ENCODE measurements around the gene RBM20.

The RBM20 gene

DNA sequence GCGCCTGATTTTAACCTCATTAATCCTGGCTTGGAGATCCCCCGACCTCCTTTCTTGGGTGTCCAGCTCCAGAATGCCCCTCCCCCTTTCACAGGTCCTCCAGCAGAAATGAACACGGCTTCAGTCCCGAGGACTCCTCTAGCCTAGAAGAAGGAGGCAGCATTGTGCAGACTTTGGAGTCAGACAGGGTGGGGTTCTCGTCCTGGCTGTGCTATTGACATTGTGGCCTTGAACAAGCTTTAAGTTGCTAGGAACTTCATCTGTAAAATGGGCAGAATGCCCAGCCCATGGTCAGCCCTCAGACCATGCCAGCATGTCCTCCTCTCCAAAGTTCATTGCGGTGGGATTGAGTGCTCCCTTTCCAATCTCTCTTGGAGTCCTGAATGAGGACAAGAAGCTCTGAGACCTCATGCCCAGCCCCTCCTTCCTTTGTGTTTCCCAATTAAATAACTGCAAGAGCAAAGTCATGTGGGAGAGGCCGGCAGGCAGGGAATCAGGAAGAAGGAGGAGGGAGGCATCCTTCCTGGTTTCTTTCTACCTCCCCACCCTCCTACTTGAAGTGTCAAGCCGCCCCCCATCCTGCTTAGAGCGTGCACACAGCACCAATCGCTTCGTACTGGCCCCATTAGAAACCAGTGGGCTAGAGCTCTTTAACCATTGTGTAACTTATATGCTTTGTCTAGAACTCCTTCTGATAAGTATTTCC is 86.4 kb downstream of the RBM20 start:
- no peak for DNase-seq (ENCODE audit: extremely low read depth in 1 of 2, low read depth in 1 of 2)

GRCh38 chr10:110733218-110733952 is 89.2 kb downstream of the RBM20 start:
- DNase-seq (ENCODE audit: extremely low read depth in 1 of 2, low read depth in 1 of 2), result no peak

DNA sequence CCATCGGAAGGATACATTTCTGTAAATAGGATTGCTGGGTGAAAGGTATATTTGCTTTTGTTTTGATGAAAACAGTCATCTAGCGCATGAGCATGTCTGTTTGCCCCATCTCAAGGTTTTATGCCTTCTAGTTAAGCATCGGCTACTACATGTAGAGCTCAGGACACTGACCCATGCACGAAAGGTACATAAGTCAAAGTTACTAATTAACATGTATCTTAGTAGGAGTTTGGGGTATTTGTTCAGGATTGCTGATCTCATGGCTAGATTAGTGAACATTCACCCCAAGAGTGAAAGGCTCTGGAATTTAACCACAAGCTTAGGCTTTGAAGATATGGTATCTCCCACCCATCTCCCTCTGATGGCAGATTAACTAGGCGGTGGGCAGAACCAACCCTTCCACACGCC is 91.5 kb downstream of the RBM20 start:
- no peak for DNase-seq (ENCODE audit: extremely low read depth in 1 of 2, low read depth in 1 of 2)

DNA sequence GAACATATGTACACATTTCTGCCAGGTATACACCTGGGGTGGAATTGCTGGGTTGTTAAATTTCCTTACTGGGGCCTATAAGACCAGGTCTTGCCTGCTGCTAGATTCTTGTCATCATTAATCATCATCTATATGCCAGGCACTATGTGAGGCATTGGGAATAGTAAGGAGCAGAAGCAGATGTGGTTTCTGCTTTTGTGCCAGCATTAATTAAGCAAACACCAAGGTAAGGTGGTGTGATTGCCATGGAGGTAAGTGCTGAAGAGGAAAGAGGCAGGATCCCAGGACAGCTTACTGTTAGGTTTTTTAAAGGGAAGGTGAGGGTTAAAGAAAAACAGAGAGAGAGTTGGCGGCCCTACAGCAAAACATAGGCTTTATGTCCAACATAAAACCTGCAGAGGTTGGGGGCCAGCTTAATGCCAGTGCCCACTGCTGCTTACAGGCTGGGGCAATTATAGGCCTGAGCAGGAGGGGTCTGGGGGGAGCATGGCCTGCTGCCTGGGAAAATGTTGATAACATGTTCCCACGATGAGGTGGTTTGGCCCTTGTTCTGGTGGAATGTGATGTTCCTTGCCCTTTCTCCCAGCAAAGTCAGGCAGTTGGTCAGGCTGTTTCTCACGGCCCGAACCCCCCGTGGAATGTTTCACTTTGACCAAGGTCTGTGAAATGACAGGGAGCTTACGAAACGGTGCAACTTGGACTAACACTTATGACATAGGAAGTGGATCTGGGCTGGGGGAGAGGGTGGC is 93.9 kb downstream of the RBM20 start:
- DNase-seq (ENCODE audit: extremely low read depth in 1 of 2, low read depth in 1 of 2), result no peak

DNA sequence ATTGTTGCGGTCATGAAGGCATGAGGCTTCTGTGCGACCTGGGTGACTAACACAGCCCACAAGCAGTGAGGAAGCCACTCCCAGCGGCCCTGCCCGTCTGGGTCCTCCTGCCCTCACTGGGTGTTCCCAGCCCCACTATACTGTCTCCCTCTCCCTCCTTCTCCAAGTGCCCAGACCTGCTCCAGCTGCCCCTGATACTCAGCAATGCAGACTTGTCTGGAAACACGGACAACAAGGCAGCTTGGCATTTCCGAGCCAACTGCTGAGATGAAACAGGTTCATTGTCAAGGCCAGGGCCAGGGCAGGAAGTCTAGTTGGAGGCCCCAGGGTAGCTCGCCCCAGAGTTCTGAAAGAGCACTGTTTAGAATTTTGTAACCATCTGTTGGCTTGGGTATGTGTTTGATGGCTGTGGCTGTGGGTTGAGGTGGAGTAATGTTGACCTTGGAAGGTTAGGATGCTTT is 95.7 kb downstream of the RBM20 start:
- no peak for DNase-seq (ENCODE audit: extremely low read depth in 1 of 2, low read depth in 1 of 2)

- no peak for DNase-seq (ENCODE audit: extremely low read depth in 1 of 2, low read depth in 1 of 2)
Observed at GRCh38 chr10:110742801-110743200, 98.7 kb downstream of the RBM20 start.

- DNase-seq (ENCODE audit: extremely low read depth in 1 of 2, low read depth in 1 of 2), result no peak
Observed at GRCh38 chr10:110744782-110745181, 100.6 kb downstream of the RBM20 start.

DNA sequence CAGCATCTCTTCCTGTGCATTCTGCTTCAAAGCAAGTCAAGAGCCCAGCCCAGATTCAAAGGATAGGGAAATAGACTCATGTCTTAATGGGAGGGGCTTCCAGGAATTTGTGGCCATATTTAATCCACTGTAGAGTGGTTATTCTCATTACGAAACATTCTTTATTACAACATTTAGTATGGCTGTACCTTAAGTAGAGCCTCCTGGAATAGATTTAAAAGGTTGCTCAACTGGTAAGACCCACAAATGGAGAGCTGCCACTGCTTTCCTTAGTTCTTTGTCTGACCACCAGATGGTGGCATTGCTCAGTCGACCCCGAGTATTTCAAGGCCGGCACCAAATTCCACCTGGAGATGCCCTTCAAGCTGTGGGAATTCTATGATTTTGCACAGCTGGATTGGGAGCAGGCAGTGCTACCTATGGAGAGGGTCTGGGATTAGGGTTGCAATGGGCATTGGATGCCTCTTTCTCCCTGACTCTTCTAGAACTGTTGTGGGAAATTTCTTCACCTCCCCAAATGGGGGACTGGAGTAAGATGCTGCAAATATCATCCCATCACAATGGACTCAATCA is 102.2 kb downstream of the RBM20 start:
- no peak for DNase-seq (ENCODE audit: extremely low read depth in 1 of 2, low read depth in 1 of 2)

- no peak for DNase-seq (ENCODE audit: extremely low read depth in 1 of 2, low read depth in 1 of 2)
Observed at GRCh38 chr10:110746969-110747608, 103.0 kb downstream of the RBM20 start.

DNA sequence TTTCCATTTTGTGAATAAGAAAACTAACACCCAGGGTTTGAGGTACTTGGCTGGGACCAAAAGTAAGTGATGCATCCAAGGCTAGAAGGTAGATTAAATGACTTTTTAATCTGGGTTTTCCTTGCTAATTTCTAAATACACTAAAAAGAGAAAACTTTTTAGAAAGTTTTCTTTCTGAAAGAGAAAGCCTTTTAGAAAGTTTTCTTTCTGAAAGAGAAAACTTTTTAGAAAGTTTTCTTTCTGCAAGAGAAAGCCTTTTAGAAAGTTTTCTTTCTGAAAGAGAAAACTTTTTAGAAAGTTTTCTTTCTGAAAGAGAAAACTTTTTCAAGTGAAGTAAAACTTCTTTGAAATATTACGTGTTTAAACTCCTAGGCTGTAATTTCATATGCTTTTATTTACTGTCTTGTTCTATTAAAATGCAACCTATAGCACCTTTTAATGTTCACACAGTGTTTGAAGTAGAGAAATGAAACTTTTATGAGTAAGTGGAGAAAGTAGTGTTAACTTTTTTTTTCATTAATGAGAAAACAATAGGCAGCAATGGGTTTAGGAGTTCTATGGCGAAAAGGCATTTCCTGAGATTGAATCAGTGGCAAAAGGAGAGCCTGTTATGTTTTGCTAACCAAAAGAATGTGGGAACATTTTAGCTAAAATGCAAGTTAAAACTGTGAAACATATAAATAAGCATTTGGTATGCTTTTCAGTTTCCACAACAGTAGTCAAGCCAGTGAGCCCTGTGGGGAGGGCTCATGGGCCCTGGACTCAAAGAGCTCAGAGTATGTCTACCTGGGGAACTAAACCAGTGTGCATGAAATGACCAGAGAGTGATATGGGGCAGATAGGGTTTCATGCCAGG is 103.7 kb downstream of the RBM20 start:
- no peak for DNase-seq (ENCODE audit: extremely low read depth in 1 of 2, low read depth in 1 of 2)

GRCh38 chr10:110748970-110749369 is 104.8 kb downstream of the RBM20 start:
- no peak for DNase-seq (ENCODE audit: extremely low read depth in 1 of 2, low read depth in 1 of 2)

GRCh38 chr10:110750931-110751330 is 106.8 kb downstream of the RBM20 start:
- no peak for DNase-seq (ENCODE audit: extremely low read depth in 1 of 2, low read depth in 1 of 2)

DNA sequence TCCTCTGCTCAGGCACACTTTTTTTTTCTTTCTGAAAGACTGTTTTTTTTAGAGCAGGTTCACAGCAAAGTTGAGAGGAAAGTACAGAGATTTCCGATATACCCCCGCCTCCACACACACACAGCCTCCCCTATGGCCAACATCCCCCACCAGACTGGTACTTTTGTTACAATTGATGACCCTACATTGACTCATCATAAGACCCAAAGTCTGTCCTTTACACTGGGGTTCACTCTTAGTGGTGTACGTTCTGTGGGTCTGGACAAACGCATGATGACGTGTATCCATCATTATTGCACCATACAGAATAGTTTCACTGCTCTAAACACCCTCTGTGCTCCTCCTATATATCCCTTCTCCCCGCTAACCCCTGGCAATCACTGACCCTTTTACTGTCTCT is 107.7 kb downstream of the RBM20 start:
- no peak for DNase-seq (ENCODE audit: extremely low read depth in 1 of 2, low read depth in 1 of 2)

DNA sequence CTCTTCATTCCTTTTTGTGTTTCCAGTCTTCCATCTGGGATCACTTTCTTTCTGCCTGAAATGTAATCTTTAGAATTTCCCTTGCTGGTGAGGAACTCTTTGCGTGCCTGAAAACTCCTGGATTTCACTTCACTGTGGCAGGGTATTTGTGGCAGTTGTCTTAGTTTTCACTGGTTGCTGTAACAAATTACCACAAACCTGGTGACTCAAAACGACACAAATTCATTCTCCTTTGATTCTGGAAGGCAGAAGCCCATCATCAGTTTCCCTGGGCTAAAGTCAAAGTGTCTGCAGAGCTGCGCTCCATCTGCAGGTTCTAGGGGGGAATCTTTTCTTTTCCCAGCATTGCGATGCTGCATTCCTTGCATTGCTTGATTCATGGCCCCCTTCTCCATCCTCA is 109.3 kb downstream of the RBM20 start:
- no peak for DNase-seq (ENCODE audit: extremely low read depth in 1 of 2, low read depth in 1 of 2)

GRCh38 chr10:110754375-110755105 is 110.4 kb downstream of the RBM20 start:
- DNase-seq (ENCODE audit: extremely low read depth in 1 of 2, low read depth in 1 of 2), result no peak

GRCh38 chr10:110755781-110756180 is 111.6 kb downstream of the RBM20 start:
- no peak for DNase-seq (ENCODE audit: extremely low read depth in 1 of 2, low read depth in 1 of 2)

GRCh38 chr10:110756876-110757275 is 112.7 kb downstream of the RBM20 start:
- no peak for DNase-seq (ENCODE audit: extremely low read depth in 1 of 2, low read depth in 1 of 2)

DNA sequence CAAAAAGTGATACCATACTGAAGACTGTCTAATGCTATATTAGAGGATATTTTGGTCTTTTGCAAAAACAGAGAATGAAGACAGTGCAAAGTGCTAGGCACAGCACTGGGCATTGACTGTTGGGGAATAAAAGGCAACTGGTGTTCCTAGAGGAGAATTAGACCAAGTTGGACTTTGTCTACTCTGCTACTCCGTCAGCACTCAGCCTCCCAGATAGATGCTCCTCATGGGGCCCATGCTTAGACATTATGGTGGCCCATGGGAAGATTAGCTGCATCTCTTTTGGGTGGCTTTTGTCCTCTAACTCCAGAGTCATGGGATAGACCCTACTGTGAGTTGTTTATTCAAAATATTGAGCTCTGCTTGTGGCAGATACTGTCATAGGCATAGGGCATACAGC is 113.5 kb downstream of the RBM20 start:
- DNase-seq (ENCODE audit: extremely low read depth in 1 of 2, low read depth in 1 of 2), result no peak

- no peak for DNase-seq (ENCODE audit: extremely low read depth in 1 of 2, low read depth in 1 of 2)
Observed at GRCh38 chr10:110758128-110758765, 114.1 kb downstream of the RBM20 start.

Measured in stimulated activated CD8-positive, alpha-beta memory T cell treated with anti-CD3 and anti-CD28 coated beads, Interleukin-7, amount 100 ng/mL, for 48 hours (primary cell).